CD14-positive monocyte (primary cell): ENCODE results near the gene ACSBG1. TPM values are rescaled to one million over a fixed set of nuclear protein-coding genes. Genes with fewer than 3 reads are reported as not detected.

Source experiments
- DNase-seq, 3 donors: peaks; one replicate each; pipeline ENCODE4 v3.0.0-alpha.2; 2011 to 2022
- H2AFZ ChIP-seq: 2 replicates; pipeline ENCODE4 v1.6.0; 2012; ENCODE audit warnings: mild to moderate bottlenecking, low read depth, low read length, inconsistent platforms; ENCODE audit not compliant: insufficient read depth, poor library complexity, severe bottlenecking
- H3K27ac ChIP-seq, 2 donors: 1 replicate in 1 of 2; 2 replicates in 1 of 2; pipeline ENCODE4 v1.5.1; 2012 to 2013; ENCODE audit warnings: low read length in 2 of 2, control low read depth in 1 of 2, inconsistent platforms in 1 of 2, low read depth in 1 of 2, mild to moderate bottlenecking in 1 of 2
- H3K27me3 ChIP-seq, 2 donors: one replicate each; pipeline versions ENCODE4 v1.6.0 to v1.6.1; 2011 to 2013; ENCODE audit warnings: low read length in 2 of 2; ENCODE audit not compliant: control insufficient read depth in 2 of 2, insufficient read depth in 2 of 2
- H3K36me3 ChIP-seq, 2 donors: replicated peaks in 1 of 2; 1 replicate in 1 of 2; 2 replicates in 1 of 2; pipeline versions ENCODE4 v1.5.1 to v1.6.1; 2012 to 2013; ENCODE audit warnings: low read length in 2 of 2, control low read depth in 1 of 2, inconsistent platforms in 1 of 2, mild to moderate bottlenecking in 1 of 2; ENCODE audit not compliant: insufficient read depth in 2 of 2, control insufficient read depth in 1 of 2
- H3K4me1 ChIP-seq, 2 donors: 1 replicate in 1 of 2; 2 replicates in 1 of 2; pipeline versions ENCODE4 v1.5.1 to v1.6.1; 2012 to 2013; ENCODE audit warnings: low read length in 2 of 2, control low read depth in 1 of 2, inconsistent platforms in 1 of 2, mild to moderate bottlenecking in 1 of 2, moderate library complexity in 1 of 2; ENCODE audit not compliant: insufficient read depth in 2 of 2, control insufficient read depth in 1 of 2
- H3K4me2 ChIP-seq: replicated peaks from 2 replicates; pipeline ENCODE3; 2012; ENCODE audit warnings: low read length, moderate library complexity, mild to moderate bottlenecking; ENCODE audit not compliant: poor library complexity, severe bottlenecking; ENCODE audit errors: extremely low read depth
- H3K4me3 ChIP-seq, 3 experiments: fragments of 200-600 bp in 1 of 3; sonication (generic) in 1 of 3; replicated peaks in 1 of 3; 1 replicate in 2 of 3; 2 replicates in 1 of 3; pipeline ENCODE4 v1.5.1; 2011 to 2013; ENCODE audit warnings: low read length in 3 of 3, mild to moderate bottlenecking in 3 of 3, control low read depth in 2 of 3, low read depth in 2 of 3, inconsistent platforms in 1 of 3, moderate library complexity in 1 of 3
- H3K79me2 ChIP-seq: 2 replicates; pipeline ENCODE4 v1.6.0; 2012; ENCODE audit warnings: mild to moderate bottlenecking, control low read depth, inconsistent platforms, low read length, moderate library complexity; ENCODE audit not compliant: insufficient read depth
- H3K9ac ChIP-seq: 2 replicates; pipeline ENCODE4 v1.6.0; 2017; ENCODE audit warnings: low read length, mild to moderate bottlenecking; ENCODE audit not compliant: insufficient read depth, poor library complexity, severe bottlenecking
- H3K9me3 ChIP-seq, 2 donors: replicated peaks in 1 of 2; 1 replicate in 1 of 2; 2 replicates in 1 of 2; pipeline versions ENCODE4 v1.5.1 to v1.6.1; 2012 to 2013; ENCODE audit warnings: low read length in 2 of 2, control low read depth in 1 of 2; ENCODE audit not compliant: control insufficient read depth in 1 of 2, insufficient read depth in 1 of 2
- H4K20me1 ChIP-seq: 2 replicates; pipeline ENCODE4 v1.6.0; 2012; ENCODE audit warnings: mild to moderate bottlenecking, low read length, control low read depth, moderate library complexity; ENCODE audit not compliant: insufficient read depth
- H3K27ac Mint-ChIP-seq, 7 donors: one replicate each; pipeline ENCODE4 v1.8.0; 2020; ENCODE audit warnings: mild to moderate bottlenecking in 7 of 7, mixed read lengths in 7 of 7, moderate library complexity in 6 of 7, inconsistent platforms in 2 of 7
- H3K27me3 Mint-ChIP-seq, 3 donors: one replicate each; pipeline ENCODE4 v1.8.0; 2021 to 2022; ENCODE audit warnings: low read depth in 3 of 3, mild to moderate bottlenecking in 3 of 3, mixed read lengths in 3 of 3, moderate library complexity in 3 of 3, inconsistent platforms in 1 of 3
- H3K36me3 Mint-ChIP-seq, 2 donors: one replicate each; pipeline ENCODE4 v1.8.0; 2020; ENCODE audit warnings: mixed read lengths in 2 of 2, inconsistent platforms in 1 of 2, mild to moderate bottlenecking in 1 of 2
- H3K4me1 Mint-ChIP-seq: one replicate; pipeline ENCODE4 v1.8.0; 2020; ENCODE audit warnings: mild to moderate bottlenecking, mixed read lengths
- H3K4me3 Mint-ChIP-seq, 2 donors: one replicate each; pipeline ENCODE4 v1.8.0; 2020; ENCODE audit warnings: mild to moderate bottlenecking in 2 of 2, mixed read lengths in 2 of 2, moderate library complexity in 1 of 2
- H3K9me3 Mint-ChIP-seq, 7 donors: one replicate each; pipeline ENCODE4 v1.8.0; 2020 to 2022; ENCODE audit warnings: mixed read lengths in 7 of 7, mild to moderate bottlenecking in 6 of 7, moderate library complexity in 6 of 7, inconsistent platforms in 2 of 7
- WGBS: methylation state at CpG from one replicate; pipeline ENCODE4 v1.1.5; 2013; ENCODE audit warnings: missing lambda C conversion rate; ENCODE audit not compliant: insufficient coverage; 5-methylcytosine and 5-hydroxymethylcytosine counted together
- intact Hi-C, 2 donors: fragments of 100-400 bp; cut with micrococcal nuclease; formaldehyde crosslinking; loops; one replicate each; pipeline versions ENCODE4 v1.15.0 to v1.15.1; 2023
- polyA plus RNA-seq, 3 donors: library from polyadenylated mRNA; depleted of rRNA in 1 of 3; unstranded in 2 of 3; stranded (reverse) in 1 of 3; fragments of 300-500 nt in 2 of 3; fragments of >200 nt in 1 of 3; fragmentation: Illumina TruSeq in 2 of 3; gene quantifications; 1 replicate in 2 of 3; 2 replicates in 1 of 3; pipeline ENCODE4 v1.2.3, GENCODE V29; 2012 to 2021
- TF ChIP-seq, protein P1 (sequence below): fragments of 200-600 bp; IDR thresholded peaks from one replicate; pipeline ENCODE4 v1.8.0; 2022; ENCODE audit warnings: antibody characterized with exemption, mild to moderate bottlenecking

ACSBG1 gene
- polyA plus RNA-seq, 3 donors: 0.01 TPM; not detected in 2

DNA sequence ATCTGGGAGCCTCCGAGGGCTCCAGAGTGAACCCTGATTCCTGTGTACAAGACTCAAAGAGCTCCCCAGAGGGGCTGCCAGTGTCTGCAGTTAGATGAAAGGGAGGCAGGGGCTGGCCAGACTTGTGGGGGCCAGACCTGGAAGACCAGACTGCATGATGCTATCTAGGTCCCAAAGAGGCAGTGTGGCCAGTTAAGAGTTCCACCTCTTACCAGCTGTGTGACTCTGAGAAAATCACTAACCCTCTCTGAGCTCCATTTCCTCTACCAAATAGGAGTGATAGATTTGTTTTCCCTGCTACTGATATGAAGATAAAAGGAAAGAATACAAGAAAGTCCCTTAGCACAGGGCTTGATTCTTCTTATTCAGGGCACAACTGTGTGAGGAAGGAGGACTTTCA lies 29.0 kb downstream of the ACSBG1 start:
- Histone ChIP-seq H4K20me1 (no peaks in the 10 kb centered on the region), H3K4me2 (no peak overlapping the region), H3K4me1 (no peaks in the 10 kb centered on the region), H2AFZ (no peak overlapping the region), H3K27ac (no peak overlapping the region), H3K36me3 (no peaks in the 10 kb centered on the region), H3K79me2 (no peaks in the 10 kb centered on the region), H3K9me3 (no peaks in the 10 kb centered on the region), H3K27me3 (no peaks in the 10 kb centered on the region), H3K9ac (no peak overlapping the region), H3K4me3 (no peak overlapping the region)
- Mint-ChIP-seq H3K27ac (peak overlapping the region in 1 of 7 donors; percentile 72), H3K4me1 (no peaks in the 10 kb centered on the region), H3K27me3 (peaks cover 0 to 8% (median 5%) of the 10 kb centered on the region in 3 donors), H3K36me3 (no peaks in the 10 kb centered on the region), H3K9me3 (no peaks in the 10 kb centered on the region), H3K4me3 (no peak overlapping the region)
- intact Hi-C loops: no loop called here
- 83% methylated on average over 1 of the region's 1 CpG for WGBS
- DNase-seq: no peak
- TF ChIP-seq, protein P1, sequence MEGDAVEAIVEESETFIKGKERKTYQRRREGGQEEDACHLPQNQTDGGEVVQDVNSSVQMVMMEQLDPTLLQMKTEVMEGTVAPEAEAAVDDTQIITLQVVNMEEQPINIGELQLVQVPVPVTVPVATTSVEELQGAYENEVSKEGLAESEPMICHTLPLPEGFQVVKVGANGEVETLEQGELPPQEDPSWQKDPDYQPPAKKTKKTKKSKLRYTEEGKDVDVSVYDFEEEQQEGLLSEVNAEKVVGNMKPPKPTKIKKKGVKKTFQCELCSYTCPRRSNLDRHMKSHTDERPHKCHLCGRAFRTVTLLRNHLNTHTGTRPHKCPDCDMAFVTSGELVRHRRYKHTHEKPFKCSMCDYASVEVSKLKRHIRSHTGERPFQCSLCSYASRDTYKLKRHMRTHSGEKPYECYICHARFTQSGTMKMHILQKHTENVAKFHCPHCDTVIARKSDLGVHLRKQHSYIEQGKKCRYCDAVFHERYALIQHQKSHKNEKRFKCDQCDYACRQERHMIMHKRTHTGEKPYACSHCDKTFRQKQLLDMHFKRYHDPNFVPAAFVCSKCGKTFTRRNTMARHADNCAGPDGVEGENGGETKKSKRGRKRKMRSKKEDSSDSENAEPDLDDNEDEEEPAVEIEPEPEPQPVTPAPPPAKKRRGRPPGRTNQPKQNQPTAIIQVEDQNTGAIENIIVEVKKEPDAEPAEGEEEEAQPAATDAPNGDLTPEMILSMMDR: no peak

- Histone ChIP-seq H3K9ac (no peak overlapping the region), H2AFZ (no peak overlapping the region), H3K27me3 (no peaks in the 10 kb centered on the region), H3K79me2 (no peaks in the 10 kb centered on the region), H4K20me1 (no peaks in the 10 kb centered on the region), H3K36me3 (no peaks in the 10 kb centered on the region), H3K9me3 (no peaks in the 10 kb centered on the region), H3K4me2 (no peak overlapping the region), H3K4me1 (no peaks in the 10 kb centered on the region), H3K4me3 (no peak overlapping the region), H3K27ac (no peak overlapping the region)
- Mint-ChIP-seq H3K27ac (no peak overlapping the region), H3K9me3 (no peaks in the 10 kb centered on the region), H3K4me1 (no peaks in the 10 kb centered on the region), H3K27me3 (peaks cover 0 to 8% (median 8%) of the 10 kb centered on the region in 3 donors), H3K4me3 (no peak overlapping the region), H3K36me3 (no peaks in the 10 kb centered on the region)
- TF ChIP-seq, protein P1: no peak
- intact Hi-C loops: no loop called here
- DNase-seq: no peak
- 93% methylated on average over 12 of the region's 17 CpGs for WGBS
Measured at GRCh38 chr15:78204351-78205309, 29.7 kb downstream of the ACSBG1 start.
